ENCODE measurements around the gene FAT3.

DNA sequence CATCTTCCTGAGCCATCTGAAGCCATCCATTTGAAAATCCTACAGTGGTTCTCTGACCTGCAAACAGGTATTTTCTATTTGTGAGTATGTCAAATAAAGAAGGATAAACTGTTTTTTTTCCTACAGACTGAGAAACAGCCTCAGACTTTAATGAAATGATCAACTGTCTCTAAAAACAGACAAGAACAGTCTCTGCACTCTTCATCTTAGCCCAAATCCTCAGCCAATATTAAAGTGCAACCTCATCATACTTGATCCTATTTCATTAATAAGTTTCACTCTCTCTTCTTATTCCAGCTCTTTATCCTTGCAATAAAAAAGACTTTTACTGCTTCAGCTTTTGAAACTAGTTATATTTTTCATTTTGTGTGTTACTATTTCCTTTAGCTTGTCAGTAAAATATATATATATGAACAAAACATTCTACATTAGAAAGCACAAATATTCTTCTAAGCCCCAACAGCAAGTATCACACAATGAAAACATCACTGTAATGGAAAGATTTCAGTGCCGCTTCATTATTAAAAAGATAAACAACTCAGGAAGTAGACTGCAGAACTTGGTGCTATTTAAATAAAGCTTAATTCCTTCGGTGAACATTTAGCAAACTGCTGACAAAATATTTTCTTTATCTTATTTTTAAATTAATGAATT, 45.5 kb upstream of the FAT3 start:
- TF ChIP-seq EZH2phosphoT487 (IDR thresholded peaks at IDR 0.05; ENCODE audit: borderline replicate concordance, low read length) = no peak
- TF ChIP-seq CTCF (conservative IDR thresholded peaks at IDR 0.05; ENCODE audit: low read depth, low read length) = no peak
- no peak for TF ChIP-seq EZH2 (IDR thresholded peaks at IDR 0.05; ENCODE audit: low read length, unreplicated experiment)
